H4 (cell line): Measurements from ENCODE around the gene TMC1. TPM values are rescaled to one million over a fixed set of nuclear protein-coding genes. Genes with fewer than 3 reads are reported as not detected.

Experiments
- DNase-seq: peaks from one replicate; pipeline ENCODE4 v3.0.0-alpha.2; 2015; ENCODE audit warnings: low spot score
- total RNA-seq: library from RNA; depleted of rRNA; stranded (reverse); fragments of >200 nt; shearing (Covaris generic); gene quantifications from 2 replicates; pipeline ENCODE4 v1.2.3, GENCODE V29; 2014

Gene TMC1
- total RNA-seq, 1 experiment from 2014 or later: not detected

- DNase-seq: peak; percentile 99
Observed at GRCh38 chr9:72526901-72527800, 5.7 kb downstream of the TMC1 start.

DNA sequence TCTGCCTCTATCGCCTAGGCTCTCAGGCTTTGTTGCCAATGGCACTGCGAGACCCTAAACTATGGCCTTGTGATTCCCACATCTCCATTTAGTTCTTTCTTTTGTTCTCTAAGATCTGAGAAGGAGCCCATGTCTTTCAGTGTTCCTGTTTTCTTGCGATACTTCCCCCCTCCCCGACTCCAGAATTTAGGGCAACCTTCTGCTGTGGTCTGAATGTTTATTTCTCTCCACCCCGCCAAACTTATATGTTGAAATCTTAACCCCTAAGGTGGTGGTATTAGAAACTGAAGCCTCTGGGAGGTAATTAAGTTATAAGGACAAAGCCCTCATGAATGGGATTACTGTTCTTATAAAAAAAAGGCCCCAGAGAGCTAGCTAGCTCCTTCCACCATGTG is 6.4 kb downstream of the TMC1 start:
- peak; percentile 54 for DNase-seq

- DNase-seq: peak; percentile 50
Observed at GRCh38 chr9:72529531-72529930, 8.1 kb downstream of the TMC1 start.

DNA sequence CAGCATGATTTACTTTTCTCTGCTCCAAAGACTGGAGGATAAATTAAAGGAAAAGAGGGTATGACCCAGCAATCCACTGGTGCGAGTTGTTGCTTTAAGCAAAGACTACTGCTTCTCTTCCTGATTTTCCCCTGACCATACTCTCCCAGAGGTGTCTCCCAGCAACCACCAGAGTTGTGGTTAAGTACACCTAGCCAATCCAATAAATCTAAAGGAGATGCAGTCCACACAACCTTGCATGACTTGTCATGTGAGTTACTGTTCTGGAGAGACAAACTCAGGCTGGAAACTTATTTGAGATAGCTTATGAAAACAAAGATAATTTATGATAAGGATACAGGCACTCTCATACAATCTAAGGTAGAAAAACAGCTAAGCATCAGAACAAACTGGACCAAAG is 11.9 kb downstream of the TMC1 start:
- DNase-seq: peak; percentile 71

- no peak for DNase-seq
Observed at GRCh38 chr9:72534931-72535330, 13.5 kb downstream of the TMC1 start.

DNA sequence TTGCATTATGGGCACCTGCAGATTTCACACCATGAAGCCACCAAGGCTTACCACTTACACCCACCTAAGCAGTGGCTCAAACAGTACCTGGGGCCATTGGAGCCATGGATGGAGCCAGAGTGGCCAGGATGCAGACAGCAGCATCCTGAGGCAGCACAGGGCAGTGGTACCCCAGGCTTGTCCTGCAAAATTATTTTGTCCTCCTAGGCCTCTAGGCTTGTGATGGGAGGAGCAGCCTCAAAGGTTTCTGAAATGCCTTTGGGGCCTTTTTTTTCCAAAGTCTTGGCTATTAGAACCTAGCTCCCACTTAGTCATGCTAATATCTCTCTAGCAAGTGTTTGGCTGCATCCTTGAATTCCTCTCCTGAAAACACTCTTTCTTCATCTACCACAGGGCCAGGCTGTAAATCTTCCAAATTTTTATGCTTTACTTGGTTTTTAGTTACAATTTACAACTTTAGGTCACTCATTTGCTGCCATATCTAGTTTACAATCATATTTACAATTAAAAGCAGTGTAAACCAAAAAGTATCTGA is 15.7 kb downstream of the TMC1 start:
- no peak for DNase-seq

GRCh38 chr9:72537671-72538070 is 16.3 kb downstream of the TMC1 start:
- no peak for DNase-seq

DNA sequence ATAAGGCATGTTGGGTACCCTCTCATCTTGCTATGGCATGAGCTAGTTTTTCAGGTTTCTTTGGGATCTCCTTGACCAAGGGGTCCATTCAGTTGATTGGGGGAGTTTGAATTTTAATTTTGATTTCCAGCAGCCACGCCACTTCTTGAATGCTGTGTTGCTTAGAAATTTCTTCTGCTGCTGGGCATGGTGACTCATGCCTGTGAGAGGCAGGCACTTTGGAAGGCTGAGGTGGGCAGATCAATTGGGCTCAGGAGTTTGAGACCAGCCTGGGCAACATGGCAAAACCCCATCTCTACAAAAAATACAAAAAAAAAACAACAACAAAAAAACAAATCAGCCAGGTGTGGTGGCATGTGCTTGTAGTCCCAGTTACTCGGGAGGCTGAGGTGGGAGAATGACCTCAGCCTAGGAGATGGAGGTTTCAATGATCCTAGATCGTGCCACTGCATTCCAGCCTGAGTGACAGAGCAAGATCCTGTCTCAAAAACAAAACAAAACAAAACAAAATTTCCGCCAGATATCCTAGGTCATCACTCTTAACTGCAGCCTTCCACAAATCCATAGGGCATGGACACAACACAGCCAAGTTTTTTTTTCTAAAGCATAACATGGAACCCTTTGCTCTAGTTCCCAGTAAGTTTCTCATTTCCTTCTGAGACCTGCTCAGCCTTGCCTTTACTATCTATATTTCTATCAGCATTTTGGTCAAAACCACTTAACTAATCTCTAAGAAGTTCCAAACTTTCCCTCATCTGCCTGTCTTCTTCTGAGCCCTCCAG is 17.7 kb downstream of the TMC1 start:
- DNase-seq: peak; percentile 19

GRCh38 chr9:72539824-72540347 is 18.5 kb downstream of the TMC1 start:
- peak; percentile 84 for DNase-seq

- DNase-seq: peak; percentile 97
Observed at GRCh38 chr9:72540348-72540873, 19.0 kb downstream of the TMC1 start.

- DNase-seq: peak; percentile 48
Observed at GRCh38 chr9:72542537-72542833, 21.1 kb downstream of the TMC1 start.

DNA sequence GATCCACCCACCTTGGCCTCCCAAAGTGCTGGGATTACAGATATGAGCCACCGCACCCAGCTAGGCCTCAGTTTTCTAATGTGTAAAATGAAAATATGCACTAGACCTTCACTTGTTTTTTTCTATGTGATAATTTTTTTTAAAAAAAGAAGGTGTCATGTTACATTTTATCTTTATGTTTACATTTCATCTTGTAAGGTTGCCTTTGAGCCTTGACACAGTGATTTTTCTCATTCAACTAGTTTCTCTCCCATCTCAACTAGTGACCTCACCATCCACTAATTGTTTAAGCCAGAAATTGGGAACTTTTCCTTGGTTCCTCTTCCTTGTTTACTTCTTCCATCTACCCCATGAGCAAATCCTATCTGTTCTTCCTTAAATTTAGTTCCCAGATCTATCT is 21.5 kb downstream of the TMC1 start:
- DNase-seq: peak; percentile 13

GRCh38 chr9:72551306-72551705 is 29.9 kb downstream of the TMC1 start:
- DNase-seq: no peak

- DNase-seq: no peak
Observed at GRCh38 chr9:72552356-72552755, 30.9 kb downstream of the TMC1 start.

GRCh38 chr9:72554221-72554641 is 32.8 kb downstream of the TMC1 start:
- peak; percentile 34 for DNase-seq

DNA sequence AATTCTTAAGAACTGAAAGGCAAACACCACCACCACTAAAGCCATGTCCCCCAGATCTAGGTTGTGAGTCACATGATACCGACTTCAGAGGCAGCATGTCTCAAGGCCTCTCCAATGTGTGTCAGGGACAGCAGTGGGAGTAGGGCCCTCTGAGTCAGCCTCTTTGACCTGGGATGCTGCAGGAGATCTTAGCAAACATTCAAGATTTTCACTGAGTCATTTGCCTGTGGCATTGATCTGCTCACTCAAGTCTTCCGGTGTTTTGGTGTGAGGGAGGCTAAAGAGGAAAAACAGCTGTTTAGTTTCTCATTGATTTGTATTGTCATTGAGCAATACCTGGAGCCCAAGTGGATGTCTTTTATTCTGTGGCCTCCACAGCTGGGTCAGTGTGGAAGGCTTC is 36.1 kb downstream of the TMC1 start:
- DNase-seq: peak; percentile 75

- DNase-seq: no peak
Observed at GRCh38 chr9:72560086-72560485, 38.7 kb downstream of the TMC1 start.

- DNase-seq: no peak
Observed at GRCh38 chr9:72563806-72564205, 42.4 kb downstream of the TMC1 start.

GRCh38 chr9:72564479-72565281 is 43.3 kb downstream of the TMC1 start:
- no peak for DNase-seq

DNA sequence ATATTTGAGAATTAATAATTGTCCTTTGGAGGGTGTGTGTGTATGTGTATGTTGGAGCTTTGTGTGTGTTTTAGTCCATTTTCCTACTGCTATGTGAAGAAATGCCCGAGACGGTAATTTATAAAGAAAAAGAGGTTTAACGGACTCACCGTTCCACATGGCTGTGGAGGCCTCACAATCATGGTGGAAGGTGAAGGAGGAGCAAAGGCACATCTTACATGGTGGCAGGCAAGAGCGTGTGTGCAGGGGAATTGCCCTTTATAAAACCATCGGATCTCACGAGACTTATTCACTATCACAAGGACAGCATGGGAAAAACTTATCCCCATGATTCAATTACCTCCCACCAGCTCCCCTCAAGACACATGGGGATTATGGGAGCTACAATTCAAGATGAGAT is 44.1 kb downstream of the TMC1 start:
- no peak for DNase-seq

DNA sequence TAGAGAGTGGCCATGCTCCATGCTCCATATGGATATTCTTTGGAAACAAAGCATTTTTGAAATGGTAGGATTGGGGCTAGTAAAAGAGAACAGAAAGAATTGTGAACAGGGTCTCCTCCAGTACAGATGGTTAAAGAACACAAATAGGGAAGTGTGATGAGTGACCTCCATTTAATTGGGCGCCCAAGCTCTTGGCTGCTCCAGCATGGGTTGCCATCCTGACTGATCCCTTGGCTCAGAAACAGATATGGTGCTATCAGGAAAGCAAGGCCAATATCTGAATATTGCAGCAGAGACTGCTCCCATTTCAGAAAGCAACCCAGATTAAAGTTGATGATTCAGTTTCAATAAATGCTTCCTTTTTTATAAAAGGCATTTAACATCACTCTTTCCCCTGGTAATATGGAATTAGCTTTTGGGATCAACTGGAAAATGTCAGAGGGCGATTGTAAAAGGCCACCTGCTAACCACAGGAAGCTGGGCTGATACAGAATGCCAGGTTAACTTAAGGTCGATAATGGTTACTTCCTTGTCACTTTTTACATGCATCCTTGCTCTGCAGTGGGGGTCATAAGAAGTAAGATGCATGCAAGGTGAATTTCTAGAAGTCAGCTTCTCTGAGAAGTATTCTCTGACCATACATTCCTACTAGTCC is 52.9 kb downstream of the TMC1 start:
- DNase-seq: no peak
